Measurements from ENCODE around the gene ZBTB26.
"Not testable (repeated sequence)": the region's sequence is repeated elsewhere in the genome, so short reads cannot be mapped to it uniquely, and the experiment has no call there.

Gene ZBTB26

GRCh38 chr9:122929796-122930354 is 1.4 kb downstream of the ZBTB26 start:
- DNase-seq (ENCODE audit: low read depth) = no peak

DNA sequence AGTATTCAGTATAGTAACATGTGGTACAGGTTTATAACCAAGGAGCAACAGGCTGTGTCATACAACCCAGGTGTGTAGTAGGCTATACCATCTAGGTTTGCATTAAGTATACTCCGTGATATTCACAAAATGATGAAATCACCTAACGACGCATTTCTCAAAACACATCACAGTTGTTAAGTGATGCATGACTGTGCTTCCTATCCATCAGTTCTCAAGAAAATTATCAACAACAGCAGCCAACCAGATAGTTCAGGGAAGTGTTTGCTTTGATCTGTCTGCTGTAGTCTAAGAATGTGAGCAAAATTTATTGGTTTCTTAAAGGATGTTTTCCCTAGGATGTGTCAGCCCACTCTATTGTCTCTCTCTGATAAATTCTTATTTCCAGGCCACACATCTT is 7.4 kb downstream of the ZBTB26 start:
- no peak for DNase-seq (ENCODE audit: low read depth)

DNA sequence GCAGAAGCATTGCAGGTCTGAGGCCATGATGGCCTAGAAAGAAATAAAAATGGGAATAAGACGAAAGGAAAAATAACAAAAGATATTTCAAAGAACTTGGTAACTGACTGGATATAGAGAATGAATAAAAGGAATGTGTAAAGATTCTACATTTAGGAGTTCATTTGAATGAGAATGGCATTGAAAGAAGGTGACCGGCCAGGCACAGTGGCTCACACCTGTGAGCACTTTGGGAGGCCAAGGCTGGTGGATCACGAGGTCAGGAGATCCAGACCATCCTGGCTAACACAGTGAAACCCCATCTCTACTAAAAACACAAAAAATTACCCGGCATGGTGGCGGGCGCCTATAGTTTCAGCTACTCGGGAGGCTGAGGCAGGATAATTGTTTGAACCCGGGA is 8.6 kb downstream of the ZBTB26 start:
- DNase-seq (ENCODE audit: low read depth) = no peak

DNA sequence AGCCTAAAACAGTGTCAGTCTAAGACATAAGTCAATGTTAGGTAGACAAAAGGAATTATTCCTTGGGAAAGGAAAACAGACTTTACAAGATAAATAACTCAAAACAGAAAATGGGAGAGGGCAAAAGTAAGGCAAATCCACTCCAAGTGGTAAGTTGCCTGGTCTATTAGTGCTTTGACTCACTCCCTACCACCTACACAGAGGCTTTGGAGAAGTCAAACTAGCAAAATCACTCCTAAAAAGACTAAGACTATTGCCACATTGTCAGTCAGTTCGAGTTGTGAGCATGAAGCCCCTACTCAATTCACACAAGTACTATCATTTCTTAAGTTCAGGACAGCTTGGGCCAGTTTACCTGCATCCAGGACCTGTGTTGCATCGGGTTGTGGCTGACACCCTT is 13.0 kb downstream of the ZBTB26 start:
- no peak for DNase-seq (ENCODE audit: low read depth)

DNA sequence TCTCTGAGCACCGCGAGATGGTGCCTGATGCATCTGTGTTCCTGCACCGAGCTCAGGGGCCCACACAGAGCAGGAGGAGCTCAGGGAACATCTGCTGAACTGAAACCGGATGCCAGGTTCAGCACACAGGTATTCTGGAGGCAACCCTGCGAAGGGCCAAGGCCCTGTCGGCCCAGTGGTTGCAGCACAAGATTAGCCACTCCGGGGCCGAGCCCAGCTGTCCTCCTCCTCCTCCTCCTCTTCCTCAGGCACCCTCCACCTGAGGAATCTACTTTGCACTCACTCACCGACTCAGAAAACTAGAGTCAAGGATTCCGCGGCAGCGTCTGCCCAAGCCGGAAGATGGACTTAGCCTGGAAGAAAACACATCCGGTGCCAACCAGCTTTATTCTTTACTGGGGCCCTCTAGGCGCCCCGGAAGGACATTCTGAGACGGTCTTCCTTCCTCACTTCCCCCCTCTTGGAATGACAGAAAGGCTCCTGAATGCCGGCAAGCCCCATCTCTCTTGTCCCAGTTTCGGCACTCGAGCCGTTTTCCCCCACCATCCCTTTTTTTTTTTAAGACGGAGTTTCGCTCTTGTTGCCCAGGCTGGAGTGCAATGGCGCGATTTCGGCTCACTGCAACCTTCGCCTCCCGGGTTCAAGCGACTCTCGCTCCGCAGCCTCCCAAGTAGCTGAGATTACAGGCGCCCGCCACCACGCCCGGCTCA is 18.2 kb downstream of the ZBTB26 start, which contains the start of gene ZBTB6:
TSS of gene ZBTB6 (minus strand) at position 360 of the 710 bp plus-strand sequence. CDS start 1,251 bp downstream, outside the sequence.
- DNase-seq (ENCODE audit: low read depth) = peak; percentile 69

GRCh38 chr9:122912671-122912963 is 18.7 kb downstream of the ZBTB26 start:
- no peak for DNase-seq (ENCODE audit: low read depth)

GRCh38 chr9:122906122-122906521 is 25.2 kb downstream of the ZBTB26 start:
- DNase-seq (ENCODE audit: low read depth) = not testable (repeated sequence)

DNA sequence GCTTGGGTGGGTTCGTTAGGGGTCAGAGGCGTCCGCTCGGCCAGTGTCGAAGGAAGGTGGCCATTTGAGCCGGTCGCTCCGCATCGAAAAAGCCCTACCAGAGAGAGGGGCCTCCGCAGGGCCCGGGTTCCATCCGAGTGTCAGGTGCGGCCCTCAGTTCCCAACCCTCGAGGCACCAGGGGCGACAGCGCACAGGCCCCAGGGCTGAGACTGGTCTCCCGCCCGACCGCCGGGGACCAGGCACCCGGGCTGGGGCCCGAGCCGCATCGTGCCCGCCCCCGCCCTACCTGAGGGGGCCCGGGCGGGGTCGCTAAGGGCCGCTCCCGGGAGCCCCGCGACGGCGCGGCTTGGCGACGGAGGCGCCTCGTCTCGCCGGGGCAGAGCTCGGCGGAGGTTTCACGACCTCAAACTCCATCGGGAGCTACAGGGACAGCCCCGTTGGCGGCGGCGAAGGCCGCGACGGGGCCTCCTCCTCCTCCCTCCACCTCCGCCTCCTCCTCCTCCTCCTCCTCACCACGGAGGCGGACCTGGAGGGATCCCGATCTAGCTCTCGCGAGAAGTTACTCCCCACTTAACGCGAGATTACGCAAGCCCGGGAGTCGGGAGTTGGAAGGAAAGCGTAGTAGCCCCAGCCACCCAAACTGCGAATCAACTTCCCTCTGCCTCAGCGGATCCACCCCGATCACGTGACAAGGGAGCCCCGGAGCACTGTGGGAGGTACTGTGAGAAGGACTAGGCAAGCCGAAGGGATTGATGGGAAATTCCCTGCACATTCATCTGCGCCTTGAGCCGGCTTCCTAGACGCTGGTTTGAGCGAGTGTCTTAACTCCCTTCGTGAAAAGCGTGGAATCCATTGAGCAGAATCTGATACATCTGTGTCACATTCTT is 26.2 kb downstream of the ZBTB26 start, which contains the start of gene RC3H2:
TSS of gene RC3H2 (minus strand) at position 537 of the 888 bp plus-strand sequence. CDS start 7,850 bp downstream, outside the sequence.
- DNase-seq (ENCODE audit: low read depth) = peak; percentile 98

GRCh38 chr9:122904466-122904822 is 26.9 kb downstream of the ZBTB26 start:
- no peak for DNase-seq (ENCODE audit: low read depth)

DNA sequence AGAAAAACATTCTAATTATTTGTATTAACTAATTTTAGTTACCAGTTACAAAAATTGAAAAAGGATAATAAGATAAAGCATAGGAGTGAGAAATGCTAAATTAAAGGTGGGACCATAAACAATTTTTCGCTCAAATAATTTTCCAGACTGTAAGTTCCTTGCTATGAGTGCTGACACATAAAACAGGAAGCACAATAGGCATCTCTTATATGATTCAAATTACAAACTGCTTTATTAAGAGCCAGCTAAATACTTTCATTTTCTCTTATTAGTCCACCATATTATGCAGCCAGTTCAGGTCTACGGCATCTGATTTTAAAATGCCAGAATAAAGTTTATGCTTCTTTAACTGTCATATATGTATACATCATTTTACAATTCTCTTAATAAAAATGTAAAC is 30.5 kb downstream of the ZBTB26 start:
- no peak for DNase-seq (ENCODE audit: low read depth)

DNA sequence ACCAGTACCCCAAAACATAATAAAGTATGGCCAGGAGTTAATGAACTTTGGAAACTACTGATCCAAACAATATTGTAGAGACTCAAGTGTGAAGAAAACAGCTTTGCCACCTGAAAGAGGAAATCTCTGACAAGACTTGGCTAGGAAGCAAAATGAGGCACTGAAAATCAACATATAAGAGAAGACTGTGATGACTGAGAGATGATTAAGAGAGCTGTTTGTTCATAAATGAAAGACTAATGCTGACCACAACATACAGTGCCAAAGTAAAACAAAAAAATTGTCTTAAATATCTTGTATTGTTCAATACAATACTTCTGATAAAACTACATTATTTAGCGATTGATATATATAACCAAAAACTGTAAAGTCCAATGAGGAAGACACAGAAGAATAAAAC is 33.3 kb downstream of the ZBTB26 start:
- DNase-seq (ENCODE audit: low read depth) = no peak

- DNase-seq (ENCODE audit: low read depth) = no peak
These were observed 42.8 kb downstream of the ZBTB26 start for GRCh38 chr9:122888480-122888879.

- no peak for DNase-seq (ENCODE audit: low read depth)
These were observed 48.2 kb downstream of the ZBTB26 start for GRCh38 chr9:122883125-122883524.

- no peak for DNase-seq (ENCODE audit: low read depth)
These were observed 51.9 kb downstream of the ZBTB26 start for GRCh38 chr9:122879443-122879842.

- no peak for DNase-seq (ENCODE audit: low read depth)
These were observed 55.8 kb downstream of the ZBTB26 start for GRCh38 chr9:122875523-122875922.

DNA sequence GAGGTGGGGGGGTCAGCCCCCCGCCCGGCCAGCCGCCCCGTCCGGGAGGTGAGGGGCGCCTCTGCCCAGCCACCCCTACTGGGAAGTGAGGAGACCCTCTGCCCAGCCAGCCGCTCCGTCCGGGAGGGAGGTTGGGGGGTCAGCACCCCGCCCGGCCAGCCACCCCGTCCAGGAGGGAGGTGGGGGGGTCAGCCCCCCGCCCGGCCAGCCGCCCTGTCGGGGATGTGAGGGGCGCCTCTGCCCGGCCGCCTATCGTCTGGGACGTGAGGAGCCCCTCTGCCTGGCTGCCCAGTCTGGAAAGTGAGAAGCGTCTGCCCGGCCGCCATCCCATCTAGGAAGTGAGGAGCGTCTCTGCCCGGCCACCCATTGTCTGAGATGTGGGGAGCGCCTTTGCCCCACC is 64.0 kb downstream of the ZBTB26 start:
- not testable (repeated sequence) for DNase-seq (ENCODE audit: low read depth)

GRCh38 chr9:122866079-122866478 is 65.2 kb downstream of the ZBTB26 start:
- no peak for DNase-seq (ENCODE audit: low read depth)
